Tibial nerve (tissue), 4 donors: ENCODE measurements around the gene SNX1.
A peak's percentile ranks its signal among the peaks of the same experiment; 100 is the strongest.

Experiments used
- CTCF ChIP-seq, 5 experiments: fragments of 200-600 bp in 3 of 5; fragments of 450-650 bp in 2 of 5; sonication (generic) in 3 of 5; IDR thresholded peaks; one replicate each; pipeline ENCODE4 v1.5.1; 2016 to 2019; ENCODE audit warnings: antibody characterized with exemption in 5 of 5, mild to moderate bottlenecking in 3 of 5, moderate library complexity in 2 of 5
- EP300 ChIP-seq, 2 donors: sonication (generic); formaldehyde crosslinking; IDR thresholded peaks; one replicate each; pipeline ENCODE4 v1.6.1; 2017; ENCODE audit warnings: antibody characterized with exemption in 2 of 2, mild to moderate bottlenecking in 1 of 2
- POLR2A ChIP-seq, 2 donors: fragments of 450-650 bp; IDR thresholded peaks; one replicate each; pipeline ENCODE4 v1.6.1; 2017; ENCODE audit warnings: antibody characterized with exemption in 2 of 2, mild to moderate bottlenecking in 2 of 2, moderate library complexity in 2 of 2

GRCh38 chr15:64046421-64047153 is 49.2 kb upstream of the SNX1 start, which contains the start of gene DAPK2:
- TF ChIP-seq CTCF (IDR thresholded peaks at IDR 0.05) = peak; percentile 71 to 91 (median 82)
- no peak for TF ChIP-seq EP300 (IDR thresholded peaks at IDR 0.05)
- peak in 1 of 2 donors; percentile 9 for TF ChIP-seq POLR2A (IDR thresholded peaks at IDR 0.05)
